HG03469 (cell line): Measurements from ENCODE around the gene FLOT2.
"Not testable (repeated sequence)": the region's sequence is repeated elsewhere in the genome, so short reads cannot be mapped to it uniquely, and the experiment has no call there.

ENCODE experiments used
- ATAC-seq: cut with Tn5 transposase; IDR thresholded peaks from one replicate; pipeline ENCODE4 v1.9.1; 2021; ENCODE audit warnings: mild to moderate bottlenecking, moderate library complexity, moderate number of reproducible peaks; ENCODE audit not compliant: unreplicated experiment

Gene FLOT2

DNA sequence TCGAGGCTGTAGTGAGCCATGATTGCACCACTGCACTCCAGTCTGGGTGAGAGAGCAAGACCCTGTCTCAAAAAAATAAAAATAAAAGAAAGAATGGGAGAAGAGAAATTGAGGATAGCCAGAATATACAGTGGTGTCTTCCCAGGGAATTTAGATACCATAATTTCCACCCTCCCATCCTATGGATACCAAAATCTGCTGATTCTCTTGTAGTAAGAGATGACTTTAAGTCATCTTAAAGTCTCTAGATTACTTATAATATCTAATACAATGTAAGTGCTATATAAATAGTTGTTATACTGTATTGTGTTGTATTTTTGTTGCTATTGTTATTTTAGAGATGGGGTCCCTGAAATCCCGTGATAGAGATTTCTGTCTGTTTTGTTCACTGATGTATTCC lies 44.2 kb downstream of the FLOT2 start:
- no peak for ATAC-seq

DNA sequence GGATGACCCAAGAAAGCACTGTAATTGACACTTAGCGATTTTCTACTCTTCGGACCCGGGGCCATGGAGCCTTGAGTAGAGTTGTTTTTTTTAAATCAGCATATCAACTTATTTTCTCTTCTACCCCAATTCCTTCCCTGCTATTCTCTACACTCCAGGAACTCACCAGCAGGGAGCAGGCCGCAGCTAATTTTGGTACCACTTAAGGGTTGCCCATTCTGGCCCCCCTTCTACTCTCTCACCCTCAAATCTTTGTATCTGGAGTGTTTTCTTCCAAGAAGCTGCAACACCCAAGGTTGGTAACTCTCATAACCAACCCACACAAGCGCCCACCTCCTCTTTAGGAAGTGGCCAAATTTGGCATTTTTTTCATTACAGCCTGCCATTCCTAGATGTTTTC lies 48.3 kb downstream of the FLOT2 start:
- ATAC-seq, result no peak

DNA sequence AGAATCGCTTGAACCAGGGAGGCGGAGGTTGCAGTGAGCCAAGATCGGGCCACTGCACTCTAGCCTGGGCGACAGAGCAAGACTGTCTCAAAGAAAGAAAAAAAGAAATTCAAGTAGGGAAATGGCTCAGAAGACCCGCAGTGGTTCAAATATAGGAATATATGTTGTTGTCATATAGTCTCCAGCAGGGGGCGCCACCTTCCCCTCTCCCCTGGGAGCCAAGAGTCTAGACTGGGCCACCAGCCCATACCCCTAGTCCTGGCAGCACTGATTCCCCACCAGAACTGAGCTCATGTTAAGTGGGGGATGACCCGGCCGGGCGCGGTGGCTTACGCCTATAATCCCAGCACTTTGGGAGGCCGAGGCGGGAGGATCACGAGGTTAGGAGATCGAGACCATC lies 48.9 kb downstream of the FLOT2 start:
- ATAC-seq, result not testable (repeated sequence)

DNA sequence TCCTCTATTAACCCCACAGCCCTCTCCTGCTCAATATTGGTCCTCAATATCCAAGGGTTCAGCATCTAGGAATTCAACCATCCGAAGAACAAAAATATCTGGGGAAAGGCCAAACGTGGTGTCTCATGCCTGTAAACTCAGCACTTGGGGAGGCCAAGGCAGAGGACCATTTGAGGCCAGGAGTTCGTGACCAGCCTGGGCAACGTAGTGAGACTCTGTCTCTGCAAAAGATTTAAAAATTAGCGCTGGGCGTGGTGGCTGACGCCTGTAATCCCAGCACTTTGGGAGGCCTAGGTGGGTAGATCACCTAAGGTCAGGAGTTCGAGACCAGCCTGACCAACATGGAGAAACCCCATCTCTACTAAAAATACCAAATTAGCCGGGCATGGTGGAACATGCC lies 50.8 kb downstream of the FLOT2 start:
- ATAC-seq, result not testable (repeated sequence)

DNA sequence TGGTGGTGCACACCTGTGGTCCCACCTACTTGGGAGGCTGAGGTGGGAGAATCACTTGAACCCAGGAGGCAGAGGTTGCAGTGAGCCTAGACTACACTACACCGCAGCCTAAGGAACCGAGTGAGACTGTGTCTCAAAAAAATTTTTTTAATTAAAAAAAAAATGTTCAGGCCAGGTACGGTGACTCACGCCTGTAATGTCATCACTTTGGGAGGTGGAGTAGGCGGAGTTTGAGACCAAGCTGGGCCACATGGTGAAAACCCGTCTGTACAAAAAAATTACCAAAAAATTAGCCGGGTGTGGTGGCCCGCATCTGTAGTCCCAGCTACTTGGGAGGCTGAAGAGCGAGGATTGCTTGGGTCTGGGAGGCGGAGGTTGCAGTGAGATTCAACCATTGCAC lies 51.3 kb downstream of the FLOT2 start:
- ATAC-seq, result no peak

DNA sequence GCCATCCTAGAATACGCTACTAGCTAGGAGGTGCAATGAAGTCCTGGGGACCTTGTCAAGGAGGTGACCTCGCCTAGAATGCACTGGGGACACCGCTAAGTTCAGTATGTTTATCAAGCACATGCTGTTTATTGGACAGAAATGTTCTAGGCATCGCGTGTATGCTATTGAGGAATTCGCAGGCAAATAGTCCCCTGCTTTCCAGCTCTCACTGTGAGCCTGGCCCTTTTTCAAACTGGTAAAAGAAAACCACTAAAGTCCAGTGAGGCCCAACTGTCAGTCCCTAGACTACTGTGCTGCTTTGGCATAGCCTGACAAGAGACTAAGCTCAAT lies 53.8 kb downstream of the FLOT2 start:
- ATAC-seq, result no peak

- ATAC-seq, result no peak
Measured at GRCh38 chr17:28842282-28843012, 55.1 kb downstream of the FLOT2 start, which contains the start of gene FAM222B. Gene FAM222B, minus strand, starts transcription at chr17:28842790. Its CDS starts 76,123 bp downstream, at chr17:28766667.

- ATAC-seq, result no peak
Measured at GRCh38 chr17:28841901-28842281, 55.6 kb downstream of the FLOT2 start.

DNA sequence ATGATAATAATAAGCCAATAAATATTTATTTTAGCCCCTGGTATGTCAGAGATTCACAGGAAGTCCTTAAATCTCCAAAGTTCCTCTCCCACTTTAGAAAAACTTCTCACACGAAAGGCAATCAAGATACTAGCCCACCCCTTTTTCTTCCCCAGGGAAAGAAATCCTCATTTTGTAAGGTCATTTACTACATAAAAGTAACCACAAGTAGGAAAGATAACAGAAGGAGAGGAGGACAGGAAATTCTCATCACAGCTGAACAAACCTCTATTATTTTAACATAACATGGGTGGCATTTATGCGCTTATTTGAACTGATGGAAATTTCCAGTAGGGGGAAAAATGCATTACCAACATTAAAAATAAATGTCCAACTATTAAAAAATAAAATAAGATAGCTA lies 58.3 kb downstream of the FLOT2 start:
- no peak for ATAC-seq

DNA sequence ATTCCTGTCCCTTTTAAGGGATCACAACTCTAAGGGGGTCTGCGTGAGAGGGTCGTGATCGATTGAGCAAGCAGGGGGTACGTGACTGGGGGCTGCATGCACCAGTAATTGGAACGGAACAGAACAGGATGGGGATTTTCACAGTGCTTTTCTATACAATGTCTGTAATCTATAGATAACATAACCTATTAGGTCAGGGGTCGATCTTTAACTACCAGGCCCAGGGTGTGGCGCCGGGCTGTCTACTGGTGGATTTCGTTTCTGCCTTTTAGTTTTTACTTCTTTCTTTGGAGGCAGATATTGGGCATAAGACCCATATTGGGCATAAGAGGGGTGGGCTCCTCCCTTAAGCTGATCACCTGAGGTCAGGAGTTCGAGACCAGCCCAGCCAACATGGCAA lies 61.0 kb downstream of the FLOT2 start:
- not testable (repeated sequence) for ATAC-seq

GRCh38 chr17:28834420-28834819 lies 63.1 kb downstream of the FLOT2 start:
- ATAC-seq, result no peak
